Measurements from ENCODE around the gene AVEN. TPM values are rescaled to one million over a fixed set of nuclear protein-coding genes. Genes with fewer than 3 reads are reported as not detected.

AVEN gene
- total and polyA plus RNA-seq, 9 of the 15 experiments (the other 6 are each of a cell fraction or from before 2014, with no cell fraction given), result 1.5 to 6.4 (median 4.7) TPM

GRCh38 chr15:34038871-34039789, at the start of gene AVEN (continued):
- TF ChIP-seq ZBTB43 (CRISPR knock-in tag; IDR thresholded peaks at IDR 0.05), result no peak
- TF ChIP-seq RBBP5 (IDR thresholded peaks at IDR 0.05; ENCODE audit: borderline replicate concordance, insufficient read depth, low read length, poor library complexity, severe bottlenecking), result peak; percentile 46
- TF ChIP-seq NFE2L1 (tag; IDR thresholded peaks at IDR 0.05; ENCODE audit: borderline replicate concordance, low read depth), result no peak
- TF ChIP-seq BRF1 (IDR thresholded peaks at IDR 0.05; ENCODE audit: borderline replicate concordance, extremely low read depth, insufficient read length), result no peak
- TF ChIP-seq CCAR2 (IDR thresholded peaks at IDR 0.05; ENCODE audit: low read depth, low read length), result no peak
- TF ChIP-seq HMGXB4 (CRISPR knock-in tag; IDR thresholded peaks at IDR 0.05), result peak; percentile 89; the same call in 1 of the 2 replicates
- TF ChIP-seq VEZF1 (CRISPR knock-in tag; IDR thresholded peaks at IDR 0.05), result peak; percentile 38
- TF ChIP-seq ARID2 (IDR thresholded peaks at IDR 0.05), result no peak
- no peak for TF ChIP-seq SIN3B (IDR thresholded peaks at IDR 0.05; ENCODE audit: low read depth)
- TF ChIP-seq UBTF (IDR thresholded peaks at IDR 0.05; ENCODE audit: borderline replicate concordance in 1 of 2, low read depth in 2 of 2, low read length in 2 of 2), result peak; percentile 92 to 95
- TF ChIP-seq BHLHE40 (IDR thresholded peaks at IDR 0.05; ENCODE audit: low read length), result no peak
- 0 out of 2 replicates have a peak, but pooled peaks have one; percentile 46 for TF ChIP-seq ZNF511 (CRISPR knock-in tag; IDR thresholded peaks at IDR 0.05)
- no peak for TF ChIP-seq ILK (tag; IDR thresholded peaks at IDR 0.05; ENCODE audit: borderline replicate concordance, low read depth)
- TF ChIP-seq ZBTB1 (CRISPR knock-in tag; IDR thresholded peaks at IDR 0.05; ENCODE audit: borderline replicate concordance, low read depth), result 0 out of 2 replicates have a peak, but pooled peaks have one; percentile 82
- TF ChIP-seq HDGF (IDR thresholded peaks at IDR 0.05), result no peak
- TF ChIP-seq TEAD2 (tag; IDR thresholded peaks at IDR 0.05), result no peak
